SK-N-SH (cell line): ENCODE results near the gene KISS1R. TPM values are rescaled to one million over a fixed set of nuclear protein-coding genes. Genes with fewer than 3 reads are reported as not detected.

Experiments used
- CTCF ChIA-PET: fragments of 300-600, 350-600 bp; formaldehyde crosslinking; extraction: SDS; loops from one replicate; lab custom pipeline; 2021; lab: Yijun Ruan, JAX
- POLR2A ChIA-PET: fragments of 350-600 bp; sonication (Branson Sonifier 250); formaldehyde crosslinking; extraction: SDS; loops from one replicate; lab custom pipeline; 2020; ENCODE audit warnings: antibody characterized with exemption, inconsistent platforms; lab: Yijun Ruan, JAX
- DNase-seq: peaks from one replicate; pipeline ENCODE4 v3.0.0; 2012
- H2AFZ ChIP-seq: fragments of 200-600 bp; sonication (generic); 2 replicates; pipeline ENCODE4 v1.8.1; 2016; ENCODE audit warnings: antibody characterized with exemption, mild to moderate bottlenecking, low read depth
- H3F3A ChIP-seq: fragments of 200-600 bp; sonication (generic); replicated peaks from 2 replicates; pipeline ENCODE3; 2016; ENCODE audit warnings: antibody characterized with exemption, mild to moderate bottlenecking; ENCODE audit not compliant: insufficient read depth
- H3K27ac ChIP-seq, 2 experiments: fragments of 200-500 bp in 1 of 2; fragments of 200-600 bp in 1 of 2; sonication (Bioruptor generic) in 1 of 2; sonication (generic), shearing (Covaris generic) in 1 of 2; 2 replicates each; pipeline versions ENCODE4 v1.5.1 to v1.6.1; 2014 to 2016; ENCODE audit warnings: low read depth in 2 of 2, inconsistent platforms in 1 of 2, low read length in 1 of 2, mild to moderate bottlenecking in 1 of 2, mixed read lengths in 1 of 2
- H3K27me3 ChIP-seq: fragments of 200-600 bp; sonication (generic), shearing (Covaris generic); 2 replicates; pipeline ENCODE4 v1.6.1; 2016; ENCODE audit warnings: mixed run types; ENCODE audit not compliant: insufficient read depth
- H3K36me3 ChIP-seq, 2 experiments: fragments of 200-500 bp in 1 of 2; fragments of 200-600 bp in 1 of 2; sonication (Bioruptor generic) in 1 of 2; sonication (generic) in 1 of 2; replicated peaks in 1 of 2; 2 replicates each; pipeline versions ENCODE3 to v1.5.1; 2014 to 2016; ENCODE audit warnings: low read length in 1 of 2, mild to moderate bottlenecking in 1 of 2; ENCODE audit not compliant: insufficient read depth in 2 of 2, control insufficient read depth in 1 of 2
- H3K4me1 ChIP-seq, 2 experiments: fragments of 200-500 bp in 1 of 2; fragments of 200-600 bp in 1 of 2; sonication (Bioruptor generic) in 1 of 2; sonication (generic), shearing (Covaris generic) in 1 of 2; 2 replicates each; pipeline versions ENCODE4 v1.5.1 to v1.6.1; 2014 to 2016; ENCODE audit warnings: low read depth in 1 of 2, low read length in 1 of 2, mixed run types in 1 of 2; ENCODE audit not compliant: insufficient read depth in 2 of 2, control insufficient read depth in 1 of 2
- H3K4me2 ChIP-seq: fragments of 200-600 bp; sonication (generic), shearing (Covaris generic); 2 replicates; pipeline ENCODE4 v1.6.1; 2017; ENCODE audit warnings: mixed run types
- H3K4me3 ChIP-seq, 2 experiments: fragments of 200-500 bp in 1 of 2; fragments of 200-600 bp in 1 of 2; sonication (Bioruptor generic) in 1 of 2; sonication (generic), shearing (Covaris generic) in 1 of 2; 2 replicates each; pipeline versions ENCODE4 v1.5.1 to v1.8.1; 2014 to 2016; ENCODE audit warnings: low read depth in 2 of 2, inconsistent platforms in 1 of 2, low read length in 1 of 2, mild to moderate bottlenecking in 1 of 2, mixed read lengths in 1 of 2, moderate library complexity in 1 of 2
- H3K79me2 ChIP-seq: fragments of 200-600 bp; sonication (generic); 2 replicates; pipeline ENCODE4 v1.8.1; 2017; ENCODE audit warnings: mild to moderate bottlenecking; ENCODE audit not compliant: insufficient read depth
- H3K9ac ChIP-seq: fragments of 200-600 bp; sonication (generic); 2 replicates; pipeline ENCODE4 v1.6.1; 2017; ENCODE audit warnings: mixed run types
- H3K9me2 ChIP-seq: fragments of 200-600 bp; sonication (generic); 2 replicates; pipeline ENCODE4 v1.6.1; 2017; ENCODE audit warnings: mixed run types
- H3K9me3 ChIP-seq: fragments of 200-600 bp; sonication (generic); 2 replicates; pipeline ENCODE4 v1.6.1; 2017; ENCODE audit warnings: mixed run types, mild to moderate bottlenecking, moderate library complexity
- H4K20me1 ChIP-seq: fragments of 200-600 bp; sonication (generic); 2 replicates; pipeline ENCODE4 v1.6.1; 2017; ENCODE audit warnings: mild to moderate bottlenecking, mixed run types; ENCODE audit not compliant: insufficient read depth
- FOSL2 ChIP-seq: IDR thresholded peaks from 2 replicates; pipeline ENCODE4 v1.4.0; 2012; ENCODE audit warnings: low read depth, mild to moderate bottlenecking, moderate library complexity, borderline replicate concordance
- FOXJ3 ChIP-seq: sonication (generic); formaldehyde crosslinking; IDR thresholded peaks from 2 replicates; pipeline ENCODE4 v1.5.1; 2020; ENCODE audit warnings: mild to moderate bottlenecking, missing genetic modification reagents
- FOXM1 ChIP-seq: IDR thresholded peaks from 2 replicates; pipeline ENCODE4 v1.4.0; 2012; ENCODE audit warnings: low read depth, mild to moderate bottlenecking
- NRF1 ChIP-seq: IDR thresholded peaks from 2 replicates; pipeline ENCODE4 v1.6.1; 2012; ENCODE audit warnings: low read depth, mild to moderate bottlenecking, low read length
- SIN3A ChIP-seq: IDR thresholded peaks from 2 replicates; pipeline ENCODE4 v1.6.1; 2012; ENCODE audit warnings: low read depth, mild to moderate bottlenecking, low read length, moderate library complexity, borderline replicate concordance
- SMC3 ChIP-seq: IDR thresholded peaks from 2 replicates; pipeline ENCODE4 v1.6.1; 2012; ENCODE audit warnings: low read depth, low read length, improper control_type of control experiment
- TEAD4 ChIP-seq: IDR thresholded peaks from 2 replicates; pipeline ENCODE4 v1.4.0; 2012; ENCODE audit warnings: mild to moderate bottlenecking, borderline replicate concordance; ENCODE audit not compliant: insufficient read depth
- YY1 ChIP-seq: IDR thresholded peaks from 2 replicates; pipeline ENCODE4 v1.4.0; 2012; ENCODE audit warnings: low read depth, mild to moderate bottlenecking
- WGBS: methylation state at CpG from one replicate; pipeline ENCODE4 v1.1.6; 2017; ENCODE audit warnings: low lambda C conversion rate; 5-methylcytosine and 5-hydroxymethylcytosine counted together
- polyA plus RNA-seq, 3 experiments: library from polyadenylated mRNA; depleted of rRNA; stranded (reverse); fragments of >200 nt; gene quantifications; 2 replicates each; pipeline ENCODE4 v1.2.3, GENCODE V29; 2012
- TF ChIP-seq, protein P1 (sequence below): fragments of 200-600 bp; sonication (generic); IDR thresholded peaks from 2 replicates; pipeline ENCODE4 v1.6.1; 2017; ENCODE audit warnings: antibody characterized with exemption, mild to moderate bottlenecking, moderate library complexity
- TF ChIP-seq, protein P2 (sequence below): IDR thresholded peaks from 2 replicates; pipeline ENCODE4 v1.6.1; 2012; ENCODE audit warnings: mild to moderate bottlenecking, low read depth, low read length, moderate library complexity
- TF ChIP-seq, protein P3 (sequence below): IDR thresholded peaks from 2 replicates; pipeline ENCODE4 v1.4.0; 2012; ENCODE audit warnings: low read depth, borderline replicate concordance
- TF ChIP-seq, protein P4 (sequence below): IDR thresholded peaks from 2 replicates; pipeline ENCODE4 v1.4.0; 2012; ENCODE audit warnings: low read depth, borderline replicate concordance

Gene KISS1R
- polyA plus RNA-seq, 1 of the 3 experiments (the other 2 are of a cell fraction): not detected

DNA sequence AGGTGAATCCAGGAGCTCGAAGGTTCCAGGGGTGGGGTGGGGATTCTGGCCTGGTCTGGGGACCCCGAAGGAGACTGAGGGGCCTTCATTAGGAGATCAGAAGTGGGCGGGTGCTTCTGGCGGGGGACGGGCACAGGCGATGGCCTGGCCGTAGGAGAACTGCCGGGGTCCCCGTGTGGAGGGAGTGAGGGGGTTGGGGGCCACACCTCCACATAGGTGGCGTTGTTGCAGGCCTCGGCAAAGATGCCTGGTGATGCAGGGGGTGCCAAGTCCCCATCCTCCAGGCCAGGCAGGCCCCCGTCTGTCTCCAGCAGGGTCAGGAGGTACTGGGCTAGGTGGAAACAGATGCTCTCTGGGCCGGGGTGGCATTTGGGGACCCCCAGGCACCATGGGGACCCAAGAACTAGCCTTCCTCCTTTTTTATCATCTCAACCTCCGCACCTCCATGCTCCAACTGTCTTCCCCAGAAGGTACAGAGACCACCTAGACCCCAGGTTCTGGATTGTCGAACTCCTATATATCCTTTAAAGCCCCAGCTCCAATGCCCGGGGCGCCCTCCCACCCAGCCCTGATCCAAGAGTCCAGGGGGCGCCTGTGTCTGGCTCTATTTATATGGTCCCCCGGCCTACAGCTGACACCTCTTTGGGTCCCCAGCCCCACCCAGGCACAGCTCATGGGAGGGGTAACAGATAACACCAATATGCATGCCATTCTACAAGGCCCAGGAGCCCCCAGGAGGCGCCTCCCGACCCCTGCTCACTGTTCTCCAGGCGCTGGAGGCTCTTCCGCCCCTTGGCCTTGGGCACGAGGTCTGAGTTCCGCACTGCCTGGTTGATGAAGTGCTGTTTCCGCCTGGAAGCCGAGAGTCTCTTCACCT, 15.7 kb upstream of the KISS1R start:
- Histone ChIP-seq H3K27ac (no peak overlapping the region), H3K4me2 (no peak overlapping the region), H3F3A (peaks cover 4% of the 10 kb centered on the region), H3K9me3 (no peaks in the 10 kb centered on the region), H3K36me3 (peaks cover 0 to 19% of the 10 kb centered on the region in 2 experiments), H3K4me1 (no peaks in the 10 kb centered on the region; a peak in 1 of 4 replicates), H3K4me3 (no peak overlapping the region), H3K9ac (no peak overlapping the region), H2AFZ (no peak overlapping the region), H3K9me2 (no peaks in the 10 kb centered on the region), H3K27me3 (no peaks in the 10 kb centered on the region), H4K20me1 (peaks cover 31% of the 10 kb centered on the region), H3K79me2 (peaks cover 41% of the 10 kb centered on the region)
- TF ChIP-seq SMC3 (no peak), YY1 (no peak), FOXJ3 (CRISPR knock-in tag) (no peak)
- TF ChIP-seq, protein P1, sequence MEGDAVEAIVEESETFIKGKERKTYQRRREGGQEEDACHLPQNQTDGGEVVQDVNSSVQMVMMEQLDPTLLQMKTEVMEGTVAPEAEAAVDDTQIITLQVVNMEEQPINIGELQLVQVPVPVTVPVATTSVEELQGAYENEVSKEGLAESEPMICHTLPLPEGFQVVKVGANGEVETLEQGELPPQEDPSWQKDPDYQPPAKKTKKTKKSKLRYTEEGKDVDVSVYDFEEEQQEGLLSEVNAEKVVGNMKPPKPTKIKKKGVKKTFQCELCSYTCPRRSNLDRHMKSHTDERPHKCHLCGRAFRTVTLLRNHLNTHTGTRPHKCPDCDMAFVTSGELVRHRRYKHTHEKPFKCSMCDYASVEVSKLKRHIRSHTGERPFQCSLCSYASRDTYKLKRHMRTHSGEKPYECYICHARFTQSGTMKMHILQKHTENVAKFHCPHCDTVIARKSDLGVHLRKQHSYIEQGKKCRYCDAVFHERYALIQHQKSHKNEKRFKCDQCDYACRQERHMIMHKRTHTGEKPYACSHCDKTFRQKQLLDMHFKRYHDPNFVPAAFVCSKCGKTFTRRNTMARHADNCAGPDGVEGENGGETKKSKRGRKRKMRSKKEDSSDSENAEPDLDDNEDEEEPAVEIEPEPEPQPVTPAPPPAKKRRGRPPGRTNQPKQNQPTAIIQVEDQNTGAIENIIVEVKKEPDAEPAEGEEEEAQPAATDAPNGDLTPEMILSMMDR: no peak
- TF ChIP-seq, protein P2, sequence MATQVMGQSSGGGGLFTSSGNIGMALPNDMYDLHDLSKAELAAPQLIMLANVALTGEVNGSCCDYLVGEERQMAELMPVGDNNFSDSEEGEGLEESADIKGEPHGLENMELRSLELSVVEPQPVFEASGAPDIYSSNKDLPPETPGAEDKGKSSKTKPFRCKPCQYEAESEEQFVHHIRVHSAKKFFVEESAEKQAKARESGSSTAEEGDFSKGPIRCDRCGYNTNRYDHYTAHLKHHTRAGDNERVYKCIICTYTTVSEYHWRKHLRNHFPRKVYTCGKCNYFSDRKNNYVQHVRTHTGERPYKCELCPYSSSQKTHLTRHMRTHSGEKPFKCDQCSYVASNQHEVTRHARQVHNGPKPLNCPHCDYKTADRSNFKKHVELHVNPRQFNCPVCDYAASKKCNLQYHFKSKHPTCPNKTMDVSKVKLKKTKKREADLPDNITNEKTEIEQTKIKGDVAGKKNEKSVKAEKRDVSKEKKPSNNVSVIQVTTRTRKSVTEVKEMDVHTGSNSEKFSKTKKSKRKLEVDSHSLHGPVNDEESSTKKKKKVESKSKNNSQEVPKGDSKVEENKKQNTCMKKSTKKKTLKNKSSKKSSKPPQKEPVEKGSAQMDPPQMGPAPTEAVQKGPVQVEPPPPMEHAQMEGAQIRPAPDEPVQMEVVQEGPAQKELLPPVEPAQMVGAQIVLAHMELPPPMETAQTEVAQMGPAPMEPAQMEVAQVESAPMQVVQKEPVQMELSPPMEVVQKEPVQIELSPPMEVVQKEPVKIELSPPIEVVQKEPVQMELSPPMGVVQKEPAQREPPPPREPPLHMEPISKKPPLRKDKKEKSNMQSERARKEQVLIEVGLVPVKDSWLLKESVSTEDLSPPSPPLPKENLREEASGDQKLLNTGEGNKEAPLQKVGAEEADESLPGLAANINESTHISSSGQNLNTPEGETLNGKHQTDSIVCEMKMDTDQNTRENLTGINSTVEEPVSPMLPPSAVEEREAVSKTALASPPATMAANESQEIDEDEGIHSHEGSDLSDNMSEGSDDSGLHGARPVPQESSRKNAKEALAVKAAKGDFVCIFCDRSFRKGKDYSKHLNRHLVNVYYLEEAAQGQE: no peak
- WGBS: 92% methylated on average over 16 of the region's 27 CpGs
- DNase-seq: no peak
- POLR2A ChIA-PET: no interaction called here
- CTCF ChIA-PET: interaction anchor here (1.1 to 1.7 kb wide), 2 partner anchors 21 to 38 kb away, joined by 5 read pairs; no protein-coding TSS in a partner anchor

DNA sequence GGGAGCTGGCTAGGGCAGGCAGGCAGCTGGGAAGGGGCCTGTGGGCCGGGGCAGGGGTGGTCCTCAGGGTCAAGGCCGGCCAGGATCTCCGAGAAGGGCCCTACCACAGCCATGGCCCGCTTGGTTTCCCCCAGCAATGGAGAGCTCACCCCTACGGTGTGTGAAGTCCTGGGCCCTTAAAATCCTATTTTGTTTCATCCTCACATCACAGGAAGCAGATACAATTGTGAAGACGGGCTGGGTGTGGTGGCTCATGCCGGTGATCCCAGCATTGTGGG, 15.1 kb upstream of the KISS1R start:
- Histone ChIP-seq H3F3A (peaks cover 4% of the 10 kb centered on the region), H2AFZ (no peak overlapping the region), H3K9me2 (no peaks in the 10 kb centered on the region), H3K4me3 (no peak overlapping the region), H4K20me1 (peaks cover 35% of the 10 kb centered on the region), H3K9me3 (no peaks in the 10 kb centered on the region), H3K36me3 (peaks cover 0 to 16% of the 10 kb centered on the region in 2 experiments), H3K4me1 (no peaks in the 10 kb centered on the region; a peak in 1 of 4 replicates), H3K79me2 (peaks cover 47% of the 10 kb centered on the region), H3K4me2 (no peak overlapping the region), H3K27ac (no peak overlapping the region), H3K27me3 (no peaks in the 10 kb centered on the region), H3K9ac (no peak overlapping the region)
- DNase-seq: no peak
- POLR2A ChIA-PET: no interaction called here
- TF ChIP-seq FOXM1: no peak
- no peak for TF ChIP-seq NRF1
- TF ChIP-seq, protein P1: no peak
- TF ChIP-seq SIN3A: no peak
- no peak for TF ChIP-seq FOSL2
- TF ChIP-seq, protein P3, sequence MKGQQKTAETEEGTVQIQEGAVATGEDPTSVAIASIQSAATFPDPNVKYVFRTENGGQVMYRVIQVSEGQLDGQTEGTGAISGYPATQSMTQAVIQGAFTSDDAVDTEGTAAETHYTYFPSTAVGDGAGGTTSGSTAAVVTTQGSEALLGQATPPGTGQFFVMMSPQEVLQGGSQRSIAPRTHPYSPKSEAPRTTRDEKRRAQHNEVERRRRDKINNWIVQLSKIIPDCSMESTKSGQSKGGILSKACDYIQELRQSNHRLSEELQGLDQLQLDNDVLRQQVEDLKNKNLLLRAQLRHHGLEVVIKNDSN: no peak
- no peak for TF ChIP-seq SMC3
- TF ChIP-seq, protein P4, sequence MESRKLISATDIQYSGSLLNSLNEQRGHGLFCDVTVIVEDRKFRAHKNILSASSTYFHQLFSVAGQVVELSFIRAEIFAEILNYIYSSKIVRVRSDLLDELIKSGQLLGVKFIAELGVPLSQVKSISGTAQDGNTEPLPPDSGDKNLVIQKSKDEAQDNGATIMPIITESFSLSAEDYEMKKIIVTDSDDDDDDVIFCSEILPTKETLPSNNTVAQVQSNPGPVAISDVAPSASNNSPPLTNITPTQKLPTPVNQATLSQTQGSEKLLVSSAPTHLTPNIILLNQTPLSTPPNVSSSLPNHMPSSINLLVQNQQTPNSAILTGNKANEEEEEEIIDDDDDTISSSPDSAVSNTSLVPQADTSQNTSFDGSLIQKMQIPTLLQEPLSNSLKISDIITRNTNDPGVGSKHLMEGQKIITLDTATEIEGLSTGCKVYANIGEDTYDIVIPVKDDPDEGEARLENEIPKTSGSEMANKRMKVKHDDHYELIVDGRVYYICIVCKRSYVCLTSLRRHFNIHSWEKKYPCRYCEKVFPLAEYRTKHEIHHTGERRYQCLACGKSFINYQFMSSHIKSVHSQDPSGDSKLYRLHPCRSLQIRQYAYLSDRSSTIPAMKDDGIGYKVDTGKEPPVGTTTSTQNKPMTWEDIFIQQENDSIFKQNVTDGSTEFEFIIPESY: no peak
- no peak for TF ChIP-seq TEAD4
- no peak for TF ChIP-seq YY1
- CTCF ChIA-PET: interaction anchor here (1.7 kb wide), 1 partner anchor 21 kb away, joined by 5 read pairs; no protein-coding TSS in a partner anchor
- WGBS: 96% methylated on average over 5 of the region's 7 CpGs
